Activated T-cell treated with anti-CD3 and anti-CD28 coated beads for 48 hours (primary cell): ENCODE data around the gene PPP6R2.

ENCODE experiments used
- DNase-seq: peaks from one replicate; pipeline ENCODE4 v3.0.0-alpha.2; 2020; ENCODE audit warnings: low read depth

PPP6R2 gene

GRCh38 chr22:50342651-50343540 lies at the start of gene PPP6R2:
Gene PPP6R2 (plus strand): TSS chr22:50343327. CDS start chr22:50393909, 50,582 bp downstream.
- DNase-seq: peak; percentile 92

GRCh38 chr22:50293441-50294318 lies 49.4 kb upstream of the PPP6R2 start:
- DNase-seq: no peak

- no peak for DNase-seq
Observed at GRCh38 chr22:50294319-50294656, 48.8 kb upstream of the PPP6R2 start.

- DNase-seq: no peak
Observed at GRCh38 chr22:50296658-50297490, 46.3 kb upstream of the PPP6R2 start.

- no peak for DNase-seq
Observed at GRCh38 chr22:50297510-50298265, 45.4 kb upstream of the PPP6R2 start.

GRCh38 chr22:50298266-50298637 lies 44.9 kb upstream of the PPP6R2 start:
- no peak for DNase-seq

- DNase-seq: no peak
Observed at GRCh38 chr22:50298937-50299784, 44.0 kb upstream of the PPP6R2 start.

- DNase-seq: no peak
Observed at GRCh38 chr22:50299785-50300619, 43.1 kb upstream of the PPP6R2 start.

- no peak for DNase-seq
Observed at GRCh38 chr22:50300620-50301257, 42.4 kb upstream of the PPP6R2 start.

GRCh38 chr22:50301581-50301991 lies 41.5 kb upstream of the PPP6R2 start:
- no peak for DNase-seq

GRCh38 chr22:50302041-50302541 lies 41.0 kb upstream of the PPP6R2 start:
- no peak for DNase-seq

GRCh38 chr22:50302564-50302963 lies 40.6 kb upstream of the PPP6R2 start:
- DNase-seq: no peak

- no peak for DNase-seq
Observed at GRCh38 chr22:50303515-50303847, 39.6 kb upstream of the PPP6R2 start.

- no peak for DNase-seq
Observed at GRCh38 chr22:50303848-50304527, 39.1 kb upstream of the PPP6R2 start.

GRCh38 chr22:50304528-50305392 lies 38.4 kb upstream of the PPP6R2 start:
- DNase-seq: no peak

GRCh38 chr22:50305393-50305922 lies 37.7 kb upstream of the PPP6R2 start:
- DNase-seq: no peak

GRCh38 chr22:50305923-50306566 lies 37.1 kb upstream of the PPP6R2 start:
- DNase-seq: no peak
